HUES48 (cell line): ENCODE measurements around the gene HCK.

ENCODE experiments used
- H3K27ac ChIP-seq: one replicate; pipeline ENCODE4 v1.7.0; 2013; ENCODE audit warnings: low read depth, low read length, inconsistent platforms
- H3K27me3 ChIP-seq: 2 replicates; pipeline ENCODE4 v1.6.1; 2013; ENCODE audit warnings: mild to moderate bottlenecking, low read length; ENCODE audit not compliant: control insufficient read depth, insufficient read depth
- H3K36me3 ChIP-seq: 2 replicates; pipeline ENCODE4 v1.6.1; 2013; ENCODE audit warnings: low read length; ENCODE audit not compliant: control insufficient read depth, insufficient read depth
- H3K4me1 ChIP-seq: 2 replicates; pipeline ENCODE4 v1.6.1; 2013; ENCODE audit warnings: mild to moderate bottlenecking, low read length; ENCODE audit not compliant: control insufficient read depth, insufficient read depth
- H3K4me3 ChIP-seq: 2 replicates; pipeline ENCODE4 v1.5.1; 2013; ENCODE audit warnings: mild to moderate bottlenecking, low read depth, low read length
- H3K9ac ChIP-seq: 2 replicates; pipeline ENCODE4 v1.6.1; 2013; ENCODE audit warnings: mild to moderate bottlenecking, low read depth, low read length, moderate library complexity
- H3K9me3 ChIP-seq: 2 replicates; pipeline ENCODE4 v1.6.1; 2013; ENCODE audit warnings: low read length; ENCODE audit not compliant: control insufficient read depth, insufficient read depth

Gene HCK

GRCh38 chr20:32013326-32013725, 38.7 kb upstream of the HCK start:
- H3K9me3 ChIP-seq: no peaks in the 10 kb centered on the region
- H3K4me1 ChIP-seq: peaks cover 17% of the 10 kb centered on the region
- H3K27me3 ChIP-seq: peaks cover 9% of the 10 kb centered on the region
- H3K4me3 ChIP-seq: no peak overlapping the region
- no peaks in the 10 kb centered on the region for H3K36me3 ChIP-seq
- H3K27ac ChIP-seq: no peak overlapping the region
- H3K9ac ChIP-seq: no peak overlapping the region

GRCh38 chr20:32017711-32018251, 34.3 kb upstream of the HCK start:
- H3K4me3 ChIP-seq: peak overlapping the region; percentile 84
- H3K27me3 ChIP-seq: peaks cover 14% of the 10 kb centered on the region
- no peak overlapping the region for H3K9ac ChIP-seq
- H3K27ac ChIP-seq: peak overlapping the region; percentile 87
- H3K4me1 ChIP-seq: peaks cover 15% of the 10 kb centered on the region
- no peaks in the 10 kb centered on the region for H3K9me3 ChIP-seq
- H3K36me3 ChIP-seq: no peaks in the 10 kb centered on the region

DNA sequence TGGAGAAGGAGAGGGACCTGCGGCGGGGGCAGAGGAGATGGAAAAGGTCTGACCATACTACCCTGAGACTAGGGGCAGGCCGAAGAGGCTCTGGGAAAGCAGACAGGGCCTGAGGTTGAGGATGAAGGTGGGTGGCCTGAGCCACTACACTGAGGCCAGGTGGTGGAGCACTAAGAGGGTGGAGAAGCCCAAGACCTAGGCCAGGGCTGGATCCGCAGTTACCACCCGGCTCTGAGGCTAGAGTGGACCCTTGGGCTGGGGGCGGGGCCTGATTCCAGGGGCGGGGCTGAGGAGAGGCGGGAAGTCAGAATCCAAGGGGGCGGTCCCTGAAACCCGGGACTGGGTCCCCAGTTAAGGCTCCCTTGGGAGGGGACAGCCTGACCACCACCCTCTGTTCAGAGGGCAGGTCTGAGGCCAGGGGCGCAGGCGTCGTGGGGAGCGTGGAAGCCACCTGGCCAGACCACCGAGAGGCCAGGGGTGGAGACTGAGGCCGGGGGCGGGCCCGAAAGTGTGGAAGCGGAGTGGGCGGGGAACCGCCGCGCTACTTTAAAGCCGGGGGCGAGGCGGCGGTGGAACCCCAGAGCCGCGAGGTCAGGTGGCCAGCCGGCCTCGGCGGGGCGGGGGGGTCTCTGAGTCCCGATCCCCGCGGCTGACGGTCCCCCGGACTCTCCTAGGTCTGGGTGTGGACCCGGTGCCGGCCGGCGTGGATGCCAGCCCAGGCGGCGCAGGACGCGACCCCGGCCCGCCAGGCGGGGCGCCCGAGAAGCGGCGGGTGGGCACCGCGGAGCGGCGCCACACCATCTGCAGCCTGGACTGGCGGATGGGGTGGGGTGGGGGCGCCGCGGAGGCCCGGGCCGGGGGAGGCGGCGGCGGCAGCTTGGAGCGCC, 33.5 kb upstream of the HCK start:
- Histone ChIP-seq H3K27me3 (peaks cover 14% of the 10 kb centered on the region), H3K9me3 (no peaks in the 10 kb centered on the region), H3K27ac (peak overlapping the region; percentile 87), H3K4me1 (peaks cover 14% of the 10 kb centered on the region), H3K9ac (no peak overlapping the region; the same call in 1 of the 2 replicates), H3K4me3 (peak overlapping the region; percentile 84), H3K36me3 (no peaks in the 10 kb centered on the region)

- Histone ChIP-seq H3K9ac (no peak overlapping the region; the same call in 1 of the 2 replicates), H3K27ac (no peak overlapping the region), H3K27me3 (peaks cover 14% of the 10 kb centered on the region)
Observed at GRCh38 chr20:32019156-32019510, 32.9 kb upstream of the HCK start.

GRCh38 chr20:32019563-32020463, 32.2 kb upstream of the HCK start:
- Histone ChIP-seq H3K4me1 (peaks cover 21% of the 10 kb centered on the region), H3K9me3 (no peaks in the 10 kb centered on the region), H3K9ac (no peak overlapping the region), H3K27ac (no peak overlapping the region), H3K36me3 (no peaks in the 10 kb centered on the region), H3K4me3 (peak overlapping the region; percentile 84), H3K27me3 (peaks cover 14% of the 10 kb centered on the region)

More at GRCh38 chr20:32019156-32019510, 32.9 kb upstream of the HCK start:
- Histone ChIP-seq H3K36me3 (no peaks in the 10 kb centered on the region), H3K4me1 (peaks cover 18% of the 10 kb centered on the region), H3K4me3 (peak overlapping the region; percentile 84), H3K9me3 (no peaks in the 10 kb centered on the region)

GRCh38 chr20:32021091-32021490, 31.0 kb upstream of the HCK start:
- Histone ChIP-seq H3K36me3 (no peaks in the 10 kb centered on the region), H3K4me1 (peaks cover 21% of the 10 kb centered on the region), H3K27me3 (peaks cover 14% of the 10 kb centered on the region), H3K4me3 (no peak overlapping the region), H3K9ac (no peak overlapping the region), H3K27ac (no peak overlapping the region), H3K9me3 (no peaks in the 10 kb centered on the region)

DNA sequence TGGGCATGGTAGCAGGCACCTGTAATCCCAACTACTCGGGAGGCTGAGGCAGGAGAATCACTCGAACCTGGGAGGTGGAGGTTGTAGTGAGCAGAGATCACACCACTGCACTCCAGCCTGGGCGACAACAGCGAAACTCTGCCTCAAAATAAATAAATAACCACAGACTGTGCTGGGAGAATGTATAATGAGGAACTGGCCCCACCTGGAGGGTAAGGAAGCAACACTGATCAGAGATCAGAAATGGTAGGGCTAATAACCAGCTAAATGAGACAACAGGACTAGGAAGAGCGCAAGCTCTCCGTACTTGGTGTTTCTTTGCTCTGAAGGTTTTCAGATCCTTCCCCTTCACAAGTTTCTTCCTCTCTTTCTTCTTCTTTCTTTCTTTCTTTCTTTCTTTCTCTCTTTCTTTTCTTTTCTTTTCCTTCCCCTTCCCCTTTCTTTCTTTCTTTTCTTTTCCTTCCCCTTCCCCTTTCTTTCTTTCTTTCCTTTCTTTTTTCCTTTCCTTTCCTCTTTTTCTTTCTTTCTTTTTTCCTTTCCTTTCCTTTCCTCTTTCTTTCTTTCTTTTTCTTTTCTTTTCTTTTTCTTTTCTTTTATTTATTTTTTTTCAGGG, 27.3 kb upstream of the HCK start:
- Histone ChIP-seq H3K36me3 (peaks cover 3% of the 10 kb centered on the region; the same call in 1 of the 2 replicates), H3K4me1 (peaks cover 9% of the 10 kb centered on the region), H3K27ac (no peak overlapping the region), H3K4me3 (no peak overlapping the region), H3K9ac (no peak overlapping the region), H3K9me3 (no peaks in the 10 kb centered on the region), H3K27me3 (peaks cover 4% of the 10 kb centered on the region; the same call in 1 of the 2 replicates)

GRCh38 chr20:32027643-32028042, 24.4 kb upstream of the HCK start:
- Histone ChIP-seq H3K27ac (no peak overlapping the region), H3K9ac (no peak overlapping the region), H3K9me3 (no peaks in the 10 kb centered on the region), H3K4me3 (no peak overlapping the region), H3K36me3 (peaks cover 3% of the 10 kb centered on the region; the same call in 1 of the 2 replicates), H3K27me3 (peaks cover 3% of the 10 kb centered on the region; the same call in 1 of the 2 replicates), H3K4me1 (peaks cover 8% of the 10 kb centered on the region; the same call in 1 of the 2 replicates)

DNA sequence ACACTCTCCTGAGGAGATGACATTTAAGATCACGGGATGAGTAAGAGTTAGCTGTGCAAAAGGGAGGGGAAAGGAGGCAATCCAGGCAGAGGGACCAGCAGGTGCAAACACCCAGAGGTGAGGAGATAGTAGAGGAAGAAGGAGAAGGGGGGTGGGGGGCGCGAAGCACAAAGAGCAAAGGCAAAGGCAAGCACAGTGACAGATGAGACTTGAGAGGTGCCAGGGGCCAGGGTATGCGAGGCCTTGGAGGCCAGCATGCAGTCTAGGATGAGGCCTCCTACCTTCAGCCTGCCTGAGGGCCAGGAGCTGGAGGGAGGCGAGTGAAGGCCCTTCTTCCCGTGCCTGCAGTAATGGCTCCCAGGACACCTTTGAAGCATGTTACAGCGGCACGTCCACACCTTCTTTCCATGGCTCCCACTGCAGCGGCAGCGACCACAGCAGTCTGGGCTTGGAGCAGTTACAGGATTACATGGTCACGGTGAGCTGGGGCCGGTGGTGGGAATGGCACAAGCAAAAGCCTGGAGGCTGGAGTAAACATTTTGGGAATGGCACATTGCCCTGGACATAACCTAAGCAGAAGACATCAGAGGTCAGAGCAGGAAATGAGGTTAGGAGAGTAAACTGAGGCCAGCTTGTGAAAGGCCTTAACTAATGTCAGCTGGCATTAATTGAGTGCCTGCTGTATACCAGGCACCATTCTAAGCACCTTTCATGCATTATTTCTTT, 23.2 kb upstream of the HCK start:
- Histone ChIP-seq H3K27ac (no peak overlapping the region), H3K4me3 (no peak overlapping the region), H3K27me3 (peaks cover 3% of the 10 kb centered on the region; the same call in 1 of the 2 replicates), H3K9ac (no peak overlapping the region), H3K9me3 (no peaks in the 10 kb centered on the region), H3K4me1 (peaks cover 8% of the 10 kb centered on the region; the same call in 1 of the 2 replicates), H3K36me3 (peaks cover 3% of the 10 kb centered on the region; the same call in 1 of the 2 replicates)

DNA sequence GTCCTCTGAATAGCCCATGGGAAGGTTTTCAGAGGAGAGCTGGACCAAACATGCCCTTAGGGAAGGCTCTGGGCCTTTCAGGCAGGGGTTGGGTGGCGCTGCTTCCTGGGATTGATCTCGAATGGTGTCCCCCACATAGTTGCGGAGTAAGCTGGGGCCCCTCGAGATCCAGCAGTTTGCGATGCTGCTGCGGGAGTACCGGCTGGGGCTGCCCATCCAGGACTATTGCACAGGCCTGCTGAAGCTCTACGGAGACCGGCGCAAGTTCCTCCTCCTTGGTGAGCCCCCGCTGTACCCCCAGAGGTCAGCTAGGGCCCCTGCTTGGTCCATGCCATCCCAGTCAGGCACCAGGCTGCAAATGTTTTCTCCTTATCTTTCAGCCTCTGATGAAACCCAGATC, 22.5 kb upstream of the HCK start:
- no peak overlapping the region for H3K9ac ChIP-seq
- H3K9me3 ChIP-seq: no peaks in the 10 kb centered on the region
- H3K27ac ChIP-seq: no peak overlapping the region
- H3K4me3 ChIP-seq: no peak overlapping the region
- H3K27me3 ChIP-seq: peaks cover 3% of the 10 kb centered on the region; the same call in 1 of the 2 replicates
- H3K36me3 ChIP-seq: peaks cover 3% of the 10 kb centered on the region; the same call in 1 of the 2 replicates
- H3K4me1 ChIP-seq: peaks cover 2% of the 10 kb centered on the region; the same call in 1 of the 2 replicates
